GM21529 (cell line): Measurements from ENCODE around the gene FHIT.
"Not testable (repeated sequence)": the region's sequence is repeated elsewhere in the genome, so short reads cannot be mapped to it uniquely, and the experiment has no call there.

Experiments
- ATAC-seq: cut with Tn5 transposase; IDR thresholded peaks from one replicate; pipeline ENCODE4 v1.9.1; 2021; ENCODE audit not compliant: unreplicated experiment

Gene FHIT

DNA sequence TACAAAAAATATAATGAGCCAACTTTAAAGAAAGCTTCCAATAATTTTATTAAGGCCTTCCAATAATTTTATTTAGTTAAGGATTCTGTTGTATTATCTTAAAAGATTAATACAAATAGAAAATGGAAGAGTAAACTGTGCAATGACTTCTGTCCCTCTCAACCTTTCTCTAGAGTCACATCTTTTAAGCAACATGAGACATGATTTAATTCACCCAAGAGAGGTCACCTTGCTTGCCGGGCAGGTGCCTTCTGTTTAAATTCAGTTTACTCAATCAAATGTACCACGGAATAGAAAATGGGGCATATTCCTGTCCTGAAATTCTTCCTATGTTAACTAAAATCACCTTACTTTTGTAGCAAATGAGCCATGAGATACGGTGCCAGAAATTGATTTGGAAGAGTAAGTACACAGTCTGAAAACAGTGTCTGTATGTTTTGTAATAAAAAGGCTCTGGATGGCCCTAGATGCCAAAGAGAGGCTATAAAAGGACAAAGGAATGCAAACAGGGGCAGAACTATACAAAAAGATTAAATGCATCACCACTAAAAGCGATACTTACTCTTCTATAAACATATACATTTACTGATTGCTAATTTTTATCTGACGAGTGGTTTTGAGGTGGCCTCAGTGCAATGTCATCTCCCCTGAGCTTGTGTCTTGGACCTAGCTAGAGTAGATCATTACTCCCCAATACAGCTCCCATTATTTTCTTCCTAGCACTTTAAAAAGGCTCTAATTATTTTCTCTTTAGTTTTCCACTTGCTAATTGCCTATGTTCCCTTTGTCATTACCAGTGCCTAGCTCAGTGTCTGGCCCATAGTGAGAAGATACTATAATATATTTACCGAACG, 134.0 kb downstream of the FHIT start:
- ATAC-seq: no peak

DNA sequence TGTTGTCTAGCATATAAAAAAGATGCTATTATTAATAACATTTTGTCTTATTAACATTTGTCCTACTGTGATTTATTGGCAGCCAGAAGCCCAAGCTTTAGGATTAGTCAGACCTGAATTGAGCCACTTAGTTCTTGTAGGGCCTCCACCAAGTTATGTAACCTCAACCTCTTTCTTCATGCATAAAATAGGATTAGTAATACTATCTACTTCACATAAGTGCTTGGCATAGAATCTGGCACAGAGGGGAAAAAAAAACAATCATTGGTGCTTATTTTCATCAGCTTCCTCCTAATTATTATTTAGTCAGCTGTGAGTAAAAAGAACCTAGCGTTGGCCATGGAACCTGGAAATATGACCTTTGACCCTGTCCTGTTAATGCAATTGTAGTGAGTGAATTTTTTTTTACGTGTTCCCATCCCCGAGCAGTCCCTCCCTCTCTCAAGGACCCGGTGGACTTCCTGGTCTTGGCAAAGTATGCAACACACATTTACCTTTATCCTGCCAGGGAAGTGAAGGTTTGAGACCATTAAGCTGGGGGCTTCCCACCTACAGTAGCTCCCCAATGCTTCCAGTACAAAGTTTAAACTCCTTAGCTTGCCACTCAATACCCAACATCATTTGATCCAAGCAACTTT, 136.8 kb downstream of the FHIT start:
- ATAC-seq: no peak

DNA sequence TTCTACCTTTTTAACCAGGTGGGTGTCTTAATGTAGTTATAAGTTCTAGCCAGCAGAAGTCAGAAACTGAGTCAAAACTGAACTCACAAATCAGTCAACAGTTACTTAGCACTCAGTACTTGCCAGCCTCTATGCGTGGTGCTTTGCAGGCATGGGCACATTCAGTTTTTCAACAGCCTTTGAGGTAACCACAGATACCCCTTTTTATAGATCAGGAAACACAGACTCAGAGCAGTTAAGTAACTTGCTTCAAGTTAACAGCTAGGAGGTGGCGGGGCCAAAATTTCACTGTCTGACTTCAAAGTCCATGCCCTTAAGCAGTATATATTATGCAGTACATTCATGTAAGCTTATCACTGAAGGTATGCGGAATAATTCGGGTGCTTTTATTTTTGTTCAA, 139.4 kb downstream of the FHIT start:
- ATAC-seq: peak; percentile 83

DNA sequence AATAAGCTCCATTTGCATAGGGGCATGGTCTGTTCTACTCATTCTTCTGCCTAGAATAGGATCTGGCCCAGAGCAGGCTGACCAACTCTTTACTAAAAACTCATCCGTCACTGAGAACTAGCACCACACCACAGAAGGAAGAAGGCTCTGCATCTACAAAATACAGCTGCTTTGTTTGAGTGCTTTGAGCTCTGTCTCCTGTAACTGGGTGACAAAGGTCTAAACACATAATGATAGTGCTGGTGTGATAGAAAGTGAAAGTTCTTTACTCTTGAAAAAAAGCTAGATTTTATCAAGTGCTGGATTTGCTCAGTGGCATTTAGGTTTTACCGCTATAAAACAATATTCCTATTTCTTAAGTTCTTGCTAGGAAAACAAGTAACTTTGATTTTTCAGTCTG, 140.7 kb downstream of the FHIT start:
- ATAC-seq: no peak

DNA sequence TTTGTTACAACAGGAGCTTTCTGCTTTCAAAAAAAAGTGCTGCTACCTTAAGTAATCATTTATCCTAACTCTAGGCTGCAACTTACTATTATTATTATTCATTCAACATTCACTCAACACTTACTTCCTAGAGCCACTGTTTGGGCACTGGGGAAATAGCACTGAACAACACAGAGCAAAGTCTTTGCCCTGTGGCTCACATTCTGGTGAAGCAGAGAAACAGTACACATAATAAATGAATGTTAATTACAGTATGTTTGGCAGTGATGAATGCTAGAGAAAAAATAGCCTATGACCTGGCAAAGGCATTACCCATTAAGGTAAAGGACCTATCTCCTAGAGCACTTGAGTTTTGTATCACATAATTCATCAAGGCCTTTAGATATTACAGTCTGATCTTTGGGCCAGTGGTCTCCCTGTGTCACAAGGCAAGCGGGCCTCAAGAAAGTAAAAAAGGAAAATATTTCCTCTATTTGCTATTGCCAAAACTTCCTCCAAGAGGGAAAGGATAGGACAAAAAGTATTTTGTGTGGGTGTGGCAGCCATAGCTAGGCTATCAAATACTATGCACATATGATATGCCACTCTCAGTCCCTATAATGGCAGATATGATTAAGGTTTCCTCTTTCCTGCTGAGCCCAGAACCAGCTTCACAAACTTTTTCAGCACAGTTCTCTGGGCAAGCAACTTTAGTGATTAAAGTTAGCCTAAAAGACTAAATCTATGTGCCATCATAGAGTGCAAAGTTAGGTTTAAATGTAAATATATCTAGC, 142.8 kb downstream of the FHIT start:
- ATAC-seq: no peak

DNA sequence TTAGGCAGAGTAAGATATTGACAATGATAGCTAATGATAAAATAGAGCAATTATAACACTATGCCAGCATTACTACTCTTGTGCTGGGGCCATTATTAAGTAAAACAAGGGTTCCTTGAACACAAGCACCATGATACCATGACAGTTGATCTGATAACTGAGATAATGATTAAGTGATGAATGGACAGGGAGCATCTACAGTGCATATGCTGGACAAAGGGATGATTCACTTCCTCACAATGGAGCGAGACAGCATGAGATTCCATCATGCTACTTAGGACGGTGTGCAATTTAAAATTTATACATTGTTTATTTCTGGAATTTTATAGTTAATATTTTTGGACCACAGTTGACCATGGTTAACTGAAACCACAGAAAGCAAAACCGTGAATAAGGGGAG, 156.6 kb downstream of the FHIT start:
- no peak for ATAC-seq

DNA sequence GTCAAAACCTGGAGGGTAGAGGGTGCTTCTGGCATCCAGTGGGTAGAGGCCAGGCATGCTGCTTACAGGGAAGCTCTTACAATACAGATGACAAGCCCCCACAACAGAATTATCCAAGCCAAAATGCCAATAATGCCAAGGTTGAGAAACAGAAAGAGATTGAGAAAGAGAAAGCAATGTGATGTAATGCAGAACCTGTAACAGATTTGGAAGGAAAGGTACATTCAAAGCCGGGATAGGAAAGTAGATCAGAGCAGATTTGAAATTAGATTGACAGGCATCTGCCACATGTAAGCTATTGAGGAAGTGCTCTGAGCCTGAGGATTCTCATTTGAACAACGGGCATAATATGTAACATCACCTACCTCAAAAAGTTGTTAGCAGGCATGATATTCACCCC, 157.9 kb downstream of the FHIT start:
- ATAC-seq: no peak

DNA sequence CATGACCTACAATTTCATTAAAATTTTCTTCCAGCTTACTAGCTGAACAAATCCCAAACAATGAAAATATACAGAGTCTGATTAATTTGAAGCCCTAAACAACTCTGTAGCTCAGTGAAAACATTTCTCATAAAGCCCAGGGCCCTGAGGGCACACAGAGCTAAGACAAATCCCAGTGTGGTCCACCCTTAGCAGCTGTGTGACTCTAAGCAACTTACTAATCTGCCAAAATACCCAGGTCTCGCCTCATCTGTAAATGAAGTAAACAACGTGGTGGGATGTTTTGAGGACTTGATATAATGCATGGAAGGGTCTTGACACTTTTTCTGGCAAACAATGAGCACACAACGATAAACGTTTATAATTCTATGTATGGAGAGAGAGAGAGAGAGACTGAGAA, 158.4 kb downstream of the FHIT start:
- ATAC-seq: no peak

DNA sequence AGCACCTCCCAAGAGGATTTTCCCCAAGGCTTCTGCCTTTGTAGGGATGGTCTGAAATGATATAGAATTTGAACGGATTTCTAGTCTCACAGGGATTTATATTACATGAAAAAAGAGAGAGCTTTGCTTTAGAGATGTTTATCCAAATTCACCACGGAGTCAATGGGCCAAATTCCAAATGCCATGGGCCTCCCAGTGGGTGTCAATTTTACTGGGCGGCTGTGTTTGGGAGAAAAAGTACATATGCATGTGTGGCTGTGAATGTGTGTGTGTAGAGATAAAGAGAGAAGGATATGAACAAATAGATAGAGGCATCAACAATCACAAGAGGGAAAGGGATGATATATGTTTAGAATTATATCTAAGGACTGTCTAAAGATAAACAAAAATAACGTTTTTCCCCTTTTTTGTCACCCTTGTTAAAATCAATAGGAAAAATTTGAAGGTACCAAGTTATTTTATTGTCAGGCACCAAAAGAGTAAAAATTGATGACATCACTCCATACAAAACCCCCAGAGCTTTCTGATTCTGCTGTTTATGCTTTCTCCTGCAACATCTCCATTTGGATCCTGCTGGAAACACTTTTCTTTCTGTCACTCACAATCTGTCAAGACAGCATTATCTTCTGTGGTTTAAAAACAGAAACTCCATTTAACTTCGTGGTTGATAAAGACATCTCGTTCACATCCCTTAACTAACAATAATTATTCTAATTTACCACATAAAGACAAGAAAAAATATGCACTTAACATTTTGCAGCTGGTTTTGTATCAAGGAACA, 160.7 kb downstream of the FHIT start:
- no peak for ATAC-seq

DNA sequence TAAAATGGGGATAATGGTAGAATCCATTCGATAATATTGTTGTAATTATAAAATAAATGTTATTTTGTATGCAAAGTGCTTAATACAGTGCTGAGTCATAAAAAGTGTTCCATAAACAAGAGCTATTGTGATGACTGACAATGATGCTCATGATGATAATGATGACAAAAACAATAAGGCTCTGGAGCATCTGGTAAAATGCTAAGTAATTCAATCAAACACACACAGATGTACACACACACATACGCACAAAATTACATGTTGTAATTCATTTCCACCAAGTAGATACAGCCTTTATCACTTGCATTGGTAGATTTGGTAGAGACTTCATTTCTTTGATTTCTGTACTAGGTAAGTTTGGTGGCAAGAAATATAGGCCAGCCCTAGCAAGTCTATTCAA, 163.8 kb downstream of the FHIT start:
- no peak for ATAC-seq

DNA sequence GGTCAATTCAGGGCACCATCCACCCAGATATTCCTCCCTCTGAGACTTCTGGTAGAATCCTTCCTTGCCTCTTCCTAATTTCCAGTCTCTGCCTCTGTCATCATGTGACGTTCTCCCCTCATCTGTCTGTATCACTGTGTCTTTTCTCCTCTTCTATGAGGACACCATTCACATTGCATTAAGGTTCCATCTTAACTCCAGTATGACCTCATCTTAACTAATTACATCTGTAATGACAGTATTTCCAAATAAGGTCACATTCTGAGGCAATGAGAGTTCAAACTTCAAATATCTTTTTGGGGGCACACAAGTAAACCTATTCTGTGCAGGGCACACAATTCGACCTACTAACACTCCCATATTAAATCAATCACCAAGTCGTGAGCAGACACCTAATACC, 169.7 kb downstream of the FHIT start:
- no peak for ATAC-seq

DNA sequence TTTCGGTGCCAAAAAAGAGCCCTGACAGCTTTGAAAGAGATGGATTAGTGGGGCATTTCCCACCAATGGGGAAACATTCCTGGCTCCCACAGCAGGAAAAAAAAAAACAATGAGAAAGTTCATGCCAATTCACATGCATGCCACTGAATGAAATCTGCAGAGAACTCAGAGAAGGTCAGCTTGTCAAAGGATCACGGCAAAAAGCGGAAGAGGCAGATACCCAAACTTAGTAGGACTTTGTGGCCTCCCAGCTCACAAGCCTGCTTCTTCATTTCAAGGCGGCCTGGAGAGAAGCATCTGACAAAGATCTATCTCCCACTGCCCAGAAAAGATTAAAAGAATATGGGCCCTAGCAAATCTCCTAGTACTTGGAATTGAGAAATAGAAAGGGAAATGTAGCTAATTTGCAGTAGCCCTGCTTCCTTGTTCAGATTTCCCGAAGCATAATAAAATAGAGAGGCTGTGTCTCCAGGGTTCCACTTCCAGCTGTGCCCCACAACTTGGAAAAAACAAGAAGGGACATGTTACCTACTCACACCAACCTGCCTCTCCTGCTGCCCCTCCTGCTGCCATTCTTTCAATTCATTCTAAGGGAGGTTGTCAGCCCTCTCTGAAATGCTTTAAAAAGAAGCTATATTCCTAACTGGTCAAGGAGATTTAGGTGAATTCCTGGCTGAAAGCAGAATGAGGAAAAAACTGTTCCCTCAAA, 170.4 kb downstream of the FHIT start:
- no peak for ATAC-seq

DNA sequence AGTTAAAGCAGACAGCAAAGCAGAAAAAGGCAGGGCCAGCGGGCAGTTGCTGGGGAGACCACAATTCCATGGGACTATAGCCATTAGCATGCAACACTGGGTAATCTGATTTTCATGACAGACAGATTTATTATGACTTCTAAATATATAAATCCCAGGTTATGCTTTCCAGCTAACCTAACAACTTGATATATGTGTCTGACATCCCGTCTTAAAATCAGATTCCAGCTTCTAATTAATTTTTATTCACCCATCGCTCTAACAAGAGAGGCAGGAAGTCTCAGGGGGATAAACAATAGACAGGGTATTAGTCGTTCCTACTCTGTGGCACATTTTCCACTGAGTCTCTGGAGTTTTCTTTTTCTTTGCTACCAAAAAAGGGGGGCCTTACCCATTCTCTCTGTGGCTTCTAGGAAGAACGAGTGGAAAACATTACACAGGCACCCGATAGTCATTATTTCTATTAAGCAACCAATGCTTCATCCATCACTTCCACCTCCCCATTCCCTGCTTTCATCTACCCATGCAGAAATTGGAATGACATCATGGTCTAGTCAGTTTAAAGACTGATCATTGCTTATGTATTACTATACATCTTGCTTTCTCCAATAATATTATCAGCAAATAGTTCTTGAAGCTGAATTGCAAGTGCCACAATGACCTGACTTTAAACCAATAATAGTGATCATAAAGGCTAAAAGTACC, 173.1 kb downstream of the FHIT start:
- no peak for ATAC-seq

DNA sequence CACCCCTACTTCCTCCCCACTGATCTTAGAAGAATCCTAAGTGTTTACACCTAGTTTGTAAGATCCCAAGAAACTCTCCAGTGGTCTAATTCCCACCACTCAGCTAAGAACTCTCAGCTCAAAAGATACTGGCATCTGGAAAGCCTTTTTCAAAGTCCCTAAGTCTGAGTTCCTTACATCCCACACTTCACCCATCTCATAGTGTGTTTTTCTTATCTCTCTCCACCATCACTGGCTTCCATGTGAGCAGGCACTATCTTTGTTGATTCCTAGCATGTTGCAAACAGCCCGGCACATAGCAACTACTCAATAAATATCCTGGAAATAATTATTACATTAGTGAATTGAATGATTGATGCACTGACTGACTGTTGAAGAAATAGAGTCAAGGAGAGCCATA, 173.7 kb downstream of the FHIT start:
- no peak for ATAC-seq

DNA sequence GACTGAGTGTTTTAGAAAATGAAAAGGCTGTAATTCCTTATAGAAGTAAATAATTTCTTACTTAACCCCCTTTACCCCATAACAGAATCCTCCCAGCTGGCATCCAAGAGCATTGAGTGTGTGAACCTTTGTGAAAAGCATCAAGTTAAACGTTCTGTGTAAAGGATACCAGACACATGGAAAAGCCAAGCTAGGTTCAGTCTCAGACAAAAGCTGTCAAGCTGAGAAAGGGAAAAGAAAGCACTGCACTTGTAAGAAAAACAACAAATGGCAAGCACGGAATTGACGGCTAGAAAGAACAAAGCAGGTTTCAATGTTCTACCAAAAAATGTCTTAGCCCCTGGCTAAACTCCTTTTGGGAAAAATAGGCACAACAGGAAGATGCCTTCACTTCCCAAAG, 176.5 kb downstream of the FHIT start:
- ATAC-seq: no peak

DNA sequence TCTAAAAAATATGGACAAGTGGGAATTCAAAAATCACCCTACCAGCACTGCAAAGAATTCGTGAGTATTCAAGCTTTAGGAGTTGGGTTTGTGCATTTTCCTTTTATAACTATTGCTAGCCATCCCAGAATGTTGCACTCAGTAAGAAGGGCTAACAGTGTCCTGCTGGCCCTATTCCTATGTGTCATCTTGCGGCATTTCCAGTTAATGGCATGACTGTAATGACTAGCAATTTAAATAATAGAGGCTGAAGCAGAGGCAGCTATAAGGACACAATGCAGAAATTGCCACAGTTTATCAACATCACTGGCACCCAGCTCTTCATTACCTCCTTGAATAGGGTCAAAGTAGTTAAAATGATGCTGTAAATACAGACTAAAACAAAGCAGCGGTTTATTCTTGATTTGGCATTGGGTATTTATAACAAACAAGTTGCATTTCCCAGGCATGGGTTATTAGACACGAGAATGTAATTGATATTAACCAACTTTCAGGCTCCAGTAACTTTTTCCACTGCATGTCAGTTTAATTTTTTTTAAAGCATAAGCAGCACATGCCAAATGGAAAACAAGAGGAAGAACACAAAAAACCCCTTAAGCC, 177.6 kb downstream of the FHIT start:
- ATAC-seq: no peak

DNA sequence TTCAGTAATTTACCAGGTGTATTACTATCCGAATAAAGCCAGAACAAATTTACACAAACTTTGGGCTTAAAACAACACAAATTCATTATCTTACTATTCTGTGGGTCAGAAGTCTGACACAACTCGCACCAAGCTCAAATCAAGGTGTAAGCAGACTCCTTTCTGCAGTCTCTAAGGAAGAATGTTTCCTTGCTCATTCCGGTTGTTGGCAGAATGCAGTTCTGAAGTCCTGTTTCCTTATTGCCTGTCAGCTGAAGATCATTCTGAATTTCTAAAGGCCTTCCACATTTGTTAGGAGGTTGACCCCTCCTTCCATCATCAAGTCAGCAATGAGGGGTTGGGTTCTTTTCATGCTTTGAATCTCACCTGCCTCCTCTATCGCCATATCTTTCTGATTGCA, 183.2 kb downstream of the FHIT start:
- no peak for ATAC-seq

DNA sequence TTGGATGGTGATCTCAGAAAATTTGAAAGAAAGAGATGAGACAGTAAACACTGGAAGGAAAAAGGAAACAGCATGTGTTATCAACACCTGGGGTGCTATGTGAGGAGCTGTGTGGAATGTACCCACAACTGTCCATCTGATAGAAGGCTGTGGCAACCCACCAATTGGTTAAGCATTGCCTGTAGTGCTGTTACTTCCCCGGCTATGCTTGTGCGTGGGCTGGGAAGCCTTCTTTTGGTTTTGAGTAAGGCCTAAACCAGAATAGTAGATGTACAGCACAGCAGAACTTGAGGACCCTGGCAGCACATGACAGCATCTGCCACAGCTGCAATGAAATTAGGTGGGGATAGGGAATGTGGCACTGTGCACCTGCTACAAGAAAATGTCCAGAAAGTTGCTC, 184.5 kb downstream of the FHIT start:
- no peak for ATAC-seq

DNA sequence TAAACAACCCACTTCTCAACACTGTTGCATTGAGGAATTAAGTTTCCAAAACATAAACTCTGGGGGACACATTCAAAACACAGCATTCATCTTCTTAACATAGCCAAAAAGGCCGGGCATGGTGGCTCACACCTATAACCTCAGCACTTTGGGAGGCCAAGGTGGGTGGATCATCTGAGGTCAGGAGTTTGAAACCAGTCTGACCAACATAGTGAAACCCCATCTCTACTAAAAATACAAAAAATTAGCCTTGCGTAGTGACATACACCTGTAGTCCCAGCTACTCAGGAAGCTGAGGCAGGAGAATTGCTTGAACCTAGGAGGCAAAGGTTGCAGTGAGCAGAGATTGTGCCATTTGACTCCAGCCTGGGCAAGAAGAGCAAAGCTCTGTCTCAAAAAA, 185.0 kb downstream of the FHIT start:
- not testable (repeated sequence) for ATAC-seq
